T-helper 1 cell treated with Interleukin-12 subunit alpha and Interleukin-12 subunit beta and Interleukin-4 antibody, amounts not matched to agents 30 μg/mL and 1 μg/mL, for 36 hours (primary cell): ENCODE measurements around the gene SHISA9.

Experiments
- H3K27ac Mint-ChIP-seq: one replicate; pipeline ENCODE4 v1.8.0; 2021; ENCODE audit warnings: mild to moderate bottlenecking, mixed read lengths
- H3K27me3 Mint-ChIP-seq: one replicate; pipeline ENCODE4 v1.8.0; 2021; ENCODE audit warnings: low read depth, mixed read lengths
- H3K36me3 Mint-ChIP-seq: one replicate; pipeline ENCODE4 v1.8.0; 2021; ENCODE audit warnings: low read depth, mixed read lengths
- H3K4me1 Mint-ChIP-seq: one replicate; pipeline ENCODE4 v1.8.0; 2021; ENCODE audit warnings: low read depth, mixed read lengths
- H3K4me3 Mint-ChIP-seq: one replicate; pipeline ENCODE4 v1.8.0; 2021; ENCODE audit warnings: mild to moderate bottlenecking, moderate library complexity, mixed read lengths
- H3K9me3 Mint-ChIP-seq: one replicate; pipeline ENCODE4 v1.8.0; 2021; ENCODE audit warnings: mixed read lengths

Gene SHISA9

GRCh38 chr16:13139661-13140241 is 238.4 kb downstream of the SHISA9 start:
- Mint-ChIP-seq H3K9me3 (peaks cover 3% of the 10 kb centered on the region), H3K4me1 (no peaks in the 10 kb centered on the region), H3K27ac (no peak overlapping the region), H3K36me3 (no peaks in the 10 kb centered on the region), H3K4me3 (no peak overlapping the region), H3K27me3 (no peaks in the 10 kb centered on the region)

- H3K27ac Mint-ChIP-seq: no peak overlapping the region
- no peaks in the 10 kb centered on the region for H3K27me3 Mint-ChIP-seq
- no peaks in the 10 kb centered on the region for H3K36me3 Mint-ChIP-seq
- H3K9me3 Mint-ChIP-seq: peaks cover 3% of the 10 kb centered on the region
- no peaks in the 10 kb centered on the region for H3K4me1 Mint-ChIP-seq
- no peak overlapping the region for H3K4me3 Mint-ChIP-seq
These were observed 242.2 kb downstream of the SHISA9 start for GRCh38 chr16:13143551-13143950.

GRCh38 chr16:13146829-13147228 is 245.4 kb downstream of the SHISA9 start:
- Mint-ChIP-seq H3K4me1 (no peaks in the 10 kb centered on the region), H3K36me3 (no peaks in the 10 kb centered on the region)

GRCh38 chr16:13148294-13148693 is 246.9 kb downstream of the SHISA9 start:
- no peaks in the 10 kb centered on the region for H3K27me3 Mint-ChIP-seq
- no peaks in the 10 kb centered on the region for H3K4me1 Mint-ChIP-seq
- no peaks in the 10 kb centered on the region for H3K36me3 Mint-ChIP-seq
- H3K4me3 Mint-ChIP-seq: no peak overlapping the region
- peaks cover 3% of the 10 kb centered on the region for H3K9me3 Mint-ChIP-seq
- H3K27ac Mint-ChIP-seq: no peak overlapping the region

More at GRCh38 chr16:13146829-13147228, 245.4 kb downstream of the SHISA9 start:
- peaks cover 3% of the 10 kb centered on the region for H3K9me3 Mint-ChIP-seq
- no peak overlapping the region for H3K27ac Mint-ChIP-seq
- no peak overlapping the region for H3K4me3 Mint-ChIP-seq
- H3K27me3 Mint-ChIP-seq: no peaks in the 10 kb centered on the region

- Mint-ChIP-seq H3K4me3 (no peak overlapping the region), H3K27me3 (no peaks in the 10 kb centered on the region), H3K27ac (no peak overlapping the region), H3K36me3 (no peaks in the 10 kb centered on the region), H3K9me3 (peaks cover 3% of the 10 kb centered on the region), H3K4me1 (no peaks in the 10 kb centered on the region)
These were observed 247.4 kb downstream of the SHISA9 start for GRCh38 chr16:13148836-13149235.

GRCh38 chr16:13150181-13150885 is 248.9 kb downstream of the SHISA9 start:
- Mint-ChIP-seq H3K27me3 (no peaks in the 10 kb centered on the region), H3K4me1 (no peaks in the 10 kb centered on the region), H3K27ac (no peak overlapping the region), H3K4me3 (no peak overlapping the region), H3K36me3 (no peaks in the 10 kb centered on the region), H3K9me3 (peaks cover 3% of the 10 kb centered on the region)

GRCh38 chr16:13153696-13154095 is 252.3 kb downstream of the SHISA9 start:
- Mint-ChIP-seq H3K27ac (no peak overlapping the region), H3K27me3 (no peaks in the 10 kb centered on the region), H3K9me3 (peaks cover 3% of the 10 kb centered on the region), H3K4me3 (no peak overlapping the region), H3K4me1 (no peaks in the 10 kb centered on the region), H3K36me3 (no peaks in the 10 kb centered on the region)

GRCh38 chr16:13154799-13155198 is 253.4 kb downstream of the SHISA9 start:
- H3K4me3 Mint-ChIP-seq: no peak overlapping the region
- peaks cover 5% of the 10 kb centered on the region for H3K9me3 Mint-ChIP-seq
- H3K27ac Mint-ChIP-seq: no peak overlapping the region
- no peaks in the 10 kb centered on the region for H3K36me3 Mint-ChIP-seq
- H3K27me3 Mint-ChIP-seq: no peaks in the 10 kb centered on the region
- no peaks in the 10 kb centered on the region for H3K4me1 Mint-ChIP-seq

GRCh38 chr16:13155377-13155776 is 254.0 kb downstream of the SHISA9 start:
- no peak overlapping the region for H3K4me3 Mint-ChIP-seq
- H3K9me3 Mint-ChIP-seq: peaks cover 8% of the 10 kb centered on the region
- no peak overlapping the region for H3K27ac Mint-ChIP-seq
- no peaks in the 10 kb centered on the region for H3K27me3 Mint-ChIP-seq
- no peaks in the 10 kb centered on the region for H3K4me1 Mint-ChIP-seq
- no peaks in the 10 kb centered on the region for H3K36me3 Mint-ChIP-seq

- Mint-ChIP-seq H3K4me1 (no peaks in the 10 kb centered on the region), H3K27me3 (no peaks in the 10 kb centered on the region), H3K9me3 (peaks cover 8% of the 10 kb centered on the region), H3K36me3 (no peaks in the 10 kb centered on the region), H3K27ac (no peak overlapping the region), H3K4me3 (no peak overlapping the region)
These were observed 254.4 kb downstream of the SHISA9 start for GRCh38 chr16:13155780-13156179.

- no peak overlapping the region for H3K4me3 Mint-ChIP-seq
- no peaks in the 10 kb centered on the region for H3K4me1 Mint-ChIP-seq
- peaks cover 5% of the 10 kb centered on the region for H3K9me3 Mint-ChIP-seq
- no peaks in the 10 kb centered on the region for H3K36me3 Mint-ChIP-seq
- no peaks in the 10 kb centered on the region for H3K27me3 Mint-ChIP-seq
- H3K27ac Mint-ChIP-seq: no peak overlapping the region
These were observed 255.7 kb downstream of the SHISA9 start for GRCh38 chr16:13157082-13157481.

- Mint-ChIP-seq H3K9me3 (peaks cover 5% of the 10 kb centered on the region), H3K4me1 (no peaks in the 10 kb centered on the region), H3K27ac (no peak overlapping the region), H3K4me3 (no peak overlapping the region), H3K36me3 (no peaks in the 10 kb centered on the region), H3K27me3 (no peaks in the 10 kb centered on the region)
These were observed 257.0 kb downstream of the SHISA9 start for GRCh38 chr16:13158427-13158826.

GRCh38 chr16:13165024-13165423 is 263.6 kb downstream of the SHISA9 start:
- H3K4me3 Mint-ChIP-seq: no peak overlapping the region
- no peaks in the 10 kb centered on the region for H3K4me1 Mint-ChIP-seq
- no peaks in the 10 kb centered on the region for H3K27me3 Mint-ChIP-seq
- no peaks in the 10 kb centered on the region for H3K36me3 Mint-ChIP-seq
- H3K27ac Mint-ChIP-seq: no peak overlapping the region
- H3K9me3 Mint-ChIP-seq: peaks cover 24% of the 10 kb centered on the region

GRCh38 chr16:13168091-13168572 is 266.7 kb downstream of the SHISA9 start:
- Mint-ChIP-seq H3K4me1 (no peaks in the 10 kb centered on the region), H3K36me3 (no peaks in the 10 kb centered on the region), H3K9me3 (peaks cover 24% of the 10 kb centered on the region), H3K27ac (no peak overlapping the region), H3K4me3 (no peak overlapping the region), H3K27me3 (no peaks in the 10 kb centered on the region)

GRCh38 chr16:13171313-13171712 is 269.9 kb downstream of the SHISA9 start:
- no peaks in the 10 kb centered on the region for H3K36me3 Mint-ChIP-seq
- no peak overlapping the region for H3K27ac Mint-ChIP-seq
- no peaks in the 10 kb centered on the region for H3K4me1 Mint-ChIP-seq
- no peak overlapping the region for H3K4me3 Mint-ChIP-seq
- H3K27me3 Mint-ChIP-seq: no peaks in the 10 kb centered on the region
- peaks cover 14% of the 10 kb centered on the region for H3K9me3 Mint-ChIP-seq
